Ovary (tissue), 9 donors: ENCODE results near the gene SPOCK1. TPM values are rescaled to one million over a fixed set of nuclear protein-coding genes. Genes with fewer than 3 reads are reported as not detected.

Experiments used
- DNase-seq, 5 donors: peaks; one replicate each; pipeline ENCODE4 v3.0.0-alpha.2; 2019 to 2020
- H3K27ac ChIP-seq, 2 donors: fragments of 200-600 bp; one replicate each; pipeline versions ENCODE4 v1.5.1 to v1.8.0; 2019 to 2022
- H3K27me3 ChIP-seq: fragments of 200-600 bp; one replicate; pipeline ENCODE4 v1.8.0; 2022
- H3K36me3 ChIP-seq: fragments of 200-600 bp; sonication (generic); one replicate; pipeline ENCODE4 v1.5.1; 2019
- H3K4me1 ChIP-seq: one replicate; pipeline ENCODE4 v1.8.1; 2013; ENCODE audit warnings: mild to moderate bottlenecking, moderate library complexity; ENCODE audit not compliant: insufficient read depth
- H3K4me3 ChIP-seq: fragments of 200-600 bp; sonication (generic); one replicate; pipeline ENCODE4 v1.5.1; 2017
- H3K9me3 ChIP-seq, 2 donors: fragments of 200-600 bp in 1 of 2; sonication (generic) in 1 of 2; one replicate each; pipeline versions ENCODE4 v1.5.1 to v1.8.1; 2013 to 2019; ENCODE audit warnings: mild to moderate bottlenecking in 1 of 2, moderate library complexity in 1 of 2
- EP300 ChIP-seq: sonication (generic); formaldehyde crosslinking; IDR thresholded peaks from one replicate; pipeline ENCODE4 v1.6.1; 2017; ENCODE audit warnings: antibody characterized with exemption
- POLR2A ChIP-seq: fragments of 450-650 bp; IDR thresholded peaks from one replicate; pipeline ENCODE4 v1.6.1; 2017; ENCODE audit warnings: antibody characterized with exemption, mild to moderate bottlenecking, moderate library complexity
- WGBS, 3 donors: extraction: QIAGEN DNeasy Blood & Tissue Kit in 1 of 3; methylation state at CpG; one replicate each; pipeline versions ENCODE4 v1.1.5 to v1.1.7; 2013 to 2017; 5-methylcytosine and 5-hydroxymethylcytosine counted together
- intact Hi-C, 4 donors: fragments of 100-400 bp; cut with DNase I; formaldehyde crosslinking; loops; one replicate each; pipeline versions ENCODE4 v1.11.0 to v1.15.1; 2022 to 2023
- polyA plus RNA-seq, 2 donors: library from polyadenylated mRNA; stranded (reverse); fragments of 200-250 nt in 1 of 2; fragments of 350-450 nt in 1 of 2; fragmentation: Illumina TruSeq in 1 of 2; extraction: RNeasy Lipid Tissue Mini Kit (QIAGEN cat#74804) in 1 of 2; gene quantifications; one replicate each; pipeline ENCODE4 v1.2.3, GENCODE V29; 2013 to 2014
- total RNA-seq, 7 donors: library from RNA; depleted of rRNA in 2 of 7; stranded (reverse); fragments of >200 nt in 2 of 7; fragmentation: NEBNext Ultra II Directional in 3 of 7; extraction: Animal tissue kit (Norgen Biotek cat#: 25700) in 3 of 7; gene quantifications; one replicate each; pipeline versions ENCODE4 v1.1.0 to v1.2.4, GENCODE V29; 2016 to 2023
- TF ChIP-seq, protein P1 (sequence below), 3 donors: fragments of 450-650 bp in 2 of 3; fragments of 200-600 bp in 1 of 3; IDR thresholded peaks; one replicate each; pipeline versions ENCODE4 v1.5.1 to v1.8.0; 2016 to 2022; ENCODE audit warnings: antibody characterized with exemption in 3 of 3, mild to moderate bottlenecking in 1 of 3
- donor health status: DM: no; HTN: no; CAD: no; lungs with moderate emphysema.
- donor health status: DM: no; HTN: no; CAD: no.
- donor health status: Bipolar disorder and iron deficiency.
- donor health status: DM: yes; HTN: yes; CAD: no.
- donor health status: DM: no; HTN: no; CAD: no.
- donor health status: DM: yes; HTN: yes; CAD: no.

SPOCK1 gene
- total and polyA plus RNA-seq, 9 donors: 1.3 to 42.6 (median 10.8) TPM

DNA sequence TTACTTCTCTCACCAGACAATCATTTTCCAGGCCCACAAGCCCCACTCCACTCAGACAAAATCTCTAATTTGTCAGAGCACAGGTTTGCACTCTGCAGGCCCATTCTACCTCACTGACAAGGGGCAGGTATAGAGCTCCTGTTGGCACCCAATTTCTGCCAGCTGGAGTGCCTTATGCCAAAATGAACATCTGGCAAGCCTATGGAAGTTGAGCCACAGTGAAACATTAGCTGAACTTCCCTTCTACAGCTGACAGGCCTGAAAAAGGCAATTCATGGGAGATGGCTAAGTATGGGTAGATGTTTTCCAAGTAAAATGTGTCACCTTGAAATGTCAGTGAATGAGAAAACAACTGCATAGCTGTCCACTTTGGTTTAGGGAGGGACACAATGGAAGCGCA, 87.0 kb downstream of the SPOCK1 start:
- H3K36me3 ChIP-seq: no peaks in the 10 kb centered on the region
- intact Hi-C loops: no loop called here
- H3K4me3 ChIP-seq: no peak overlapping the region
- no peaks in the 10 kb centered on the region for H3K27me3 ChIP-seq
- H3K9me3 ChIP-seq: no peaks in the 10 kb centered on the region
- DNase-seq: no peak
- TF ChIP-seq, protein P1, sequence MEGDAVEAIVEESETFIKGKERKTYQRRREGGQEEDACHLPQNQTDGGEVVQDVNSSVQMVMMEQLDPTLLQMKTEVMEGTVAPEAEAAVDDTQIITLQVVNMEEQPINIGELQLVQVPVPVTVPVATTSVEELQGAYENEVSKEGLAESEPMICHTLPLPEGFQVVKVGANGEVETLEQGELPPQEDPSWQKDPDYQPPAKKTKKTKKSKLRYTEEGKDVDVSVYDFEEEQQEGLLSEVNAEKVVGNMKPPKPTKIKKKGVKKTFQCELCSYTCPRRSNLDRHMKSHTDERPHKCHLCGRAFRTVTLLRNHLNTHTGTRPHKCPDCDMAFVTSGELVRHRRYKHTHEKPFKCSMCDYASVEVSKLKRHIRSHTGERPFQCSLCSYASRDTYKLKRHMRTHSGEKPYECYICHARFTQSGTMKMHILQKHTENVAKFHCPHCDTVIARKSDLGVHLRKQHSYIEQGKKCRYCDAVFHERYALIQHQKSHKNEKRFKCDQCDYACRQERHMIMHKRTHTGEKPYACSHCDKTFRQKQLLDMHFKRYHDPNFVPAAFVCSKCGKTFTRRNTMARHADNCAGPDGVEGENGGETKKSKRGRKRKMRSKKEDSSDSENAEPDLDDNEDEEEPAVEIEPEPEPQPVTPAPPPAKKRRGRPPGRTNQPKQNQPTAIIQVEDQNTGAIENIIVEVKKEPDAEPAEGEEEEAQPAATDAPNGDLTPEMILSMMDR (IDR thresholded peaks at IDR 0.05): no peak
- no peak for TF ChIP-seq POLR2A
- no peak for TF ChIP-seq EP300
- 80 to 100% (median 86%) methylated on average over 1 of the region's 1 CpG for WGBS, 3 donors
- H3K4me1 ChIP-seq: no peaks in the 10 kb centered on the region
- no peak overlapping the region for H3K27ac ChIP-seq

DNA sequence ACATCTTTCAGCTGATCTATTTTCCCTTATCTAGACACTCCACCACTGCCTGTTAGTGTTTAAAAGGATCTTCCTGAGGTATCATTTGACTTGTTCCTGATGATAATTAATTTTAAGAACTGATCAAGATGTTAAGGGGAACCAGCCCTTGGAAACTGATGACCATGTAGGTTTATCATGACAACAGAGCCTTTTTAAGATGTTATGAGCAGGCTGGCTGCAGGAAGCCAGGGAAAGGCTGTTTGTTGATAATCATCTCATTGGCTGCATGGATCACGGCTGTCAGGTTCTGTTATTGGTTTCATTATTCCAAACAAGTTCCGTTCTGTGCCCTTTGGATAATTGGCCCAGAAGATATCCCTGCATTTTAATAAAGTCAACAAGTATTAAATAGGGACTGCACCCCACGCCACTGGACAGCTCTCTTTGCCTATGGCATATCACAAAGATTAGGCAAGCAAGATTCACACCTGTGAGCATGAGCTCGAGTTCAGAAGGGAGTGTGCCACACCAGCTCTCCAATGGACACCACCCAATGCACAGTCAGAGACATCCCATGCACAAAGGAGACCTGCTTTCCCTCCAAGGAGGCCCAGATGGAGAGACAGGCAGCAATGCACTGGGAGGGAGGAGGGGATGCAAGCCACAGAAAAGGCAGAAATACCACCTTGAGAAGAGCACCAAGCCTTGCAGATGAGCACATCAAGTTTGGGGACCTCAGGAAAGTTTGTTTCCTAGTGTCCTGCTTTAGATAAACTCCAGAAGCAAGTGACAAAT, 88.7 kb downstream of the SPOCK1 start:
- Histone ChIP-seq H3K27me3 (no peaks in the 10 kb centered on the region), H3K36me3 (no peaks in the 10 kb centered on the region), H3K4me1 (no peaks in the 10 kb centered on the region), H3K9me3 (no peaks in the 10 kb centered on the region), H3K27ac (no peak overlapping the region), H3K4me3 (no peak overlapping the region)
- intact Hi-C loops: no loop called here
- 61 to 74% (median 69%) methylated on average over 4 of the region's 4 CpGs for WGBS, 3 donors
- no peak for DNase-seq
- TF ChIP-seq POLR2A (no peak), EP300 (no peak)
- TF ChIP-seq, protein P1 (IDR thresholded peaks at IDR 0.05): no peak

DNA sequence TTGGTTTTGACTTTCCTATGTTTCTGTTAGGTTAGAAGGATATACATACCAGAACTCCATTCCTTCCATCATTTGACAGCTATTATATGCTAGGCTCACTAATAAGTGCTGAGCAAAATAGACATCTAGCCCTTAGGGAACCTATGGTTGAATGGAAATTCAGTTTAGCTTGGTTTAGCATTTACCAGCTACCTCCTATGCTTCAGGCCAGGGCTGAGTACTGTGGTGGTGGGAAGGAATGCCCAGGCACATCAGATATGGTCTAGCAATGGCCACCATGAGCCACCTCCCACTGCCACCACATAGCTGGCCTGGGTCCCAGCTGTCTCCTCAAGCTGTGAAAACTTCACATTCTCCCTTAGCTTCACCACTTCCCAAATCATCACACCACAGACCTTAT, 89.4 kb downstream of the SPOCK1 start:
- Histone ChIP-seq H3K4me1 (no peaks in the 10 kb centered on the region), H3K27ac (no peak overlapping the region), H3K36me3 (no peaks in the 10 kb centered on the region), H3K4me3 (no peak overlapping the region), H3K27me3 (no peaks in the 10 kb centered on the region), H3K9me3 (no peaks in the 10 kb centered on the region)
- intact Hi-C loops: no loop called here
- no peak for DNase-seq
- TF ChIP-seq, protein P1 (IDR thresholded peaks at IDR 0.05): no peak
- TF ChIP-seq EP300: no peak
- TF ChIP-seq POLR2A: no peak

DNA sequence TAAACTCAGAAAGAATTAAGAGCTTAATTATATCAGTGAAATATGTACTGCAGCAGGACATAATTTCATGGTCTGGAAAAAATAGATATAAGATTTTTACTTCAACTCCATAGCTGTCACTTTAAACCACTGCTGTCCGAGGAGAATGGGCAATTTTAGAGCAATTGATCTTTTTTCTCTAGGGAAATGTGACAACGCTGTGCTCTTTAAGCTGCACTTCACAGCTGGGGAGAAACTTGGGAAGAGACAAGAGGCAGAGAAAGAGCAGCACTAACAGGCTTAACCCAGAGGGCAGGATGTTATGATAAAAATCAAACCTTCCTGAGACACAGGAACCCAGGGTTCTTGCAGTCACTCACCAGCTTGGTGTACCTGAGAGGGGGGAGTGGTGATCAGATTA, 92.0 kb downstream of the SPOCK1 start:
- DNase-seq: no peak
- Histone ChIP-seq H3K27me3 (no peaks in the 10 kb centered on the region), H3K9me3 (no peaks in the 10 kb centered on the region), H3K27ac (no peak overlapping the region), H3K36me3 (no peaks in the 10 kb centered on the region), H3K4me1 (no peaks in the 10 kb centered on the region), H3K4me3 (no peak overlapping the region)
- no peak for TF ChIP-seq EP300
- TF ChIP-seq POLR2A: no peak
- TF ChIP-seq, protein P1 (IDR thresholded peaks at IDR 0.05): no peak
- intact Hi-C loops: no loop called here
- 31 to 47% (median 38%) methylated on average over 2 of the region's 2 CpGs for WGBS, 3 donors
